Measurements from ENCODE around the gene PRR32.

Gene PRR32

DNA sequence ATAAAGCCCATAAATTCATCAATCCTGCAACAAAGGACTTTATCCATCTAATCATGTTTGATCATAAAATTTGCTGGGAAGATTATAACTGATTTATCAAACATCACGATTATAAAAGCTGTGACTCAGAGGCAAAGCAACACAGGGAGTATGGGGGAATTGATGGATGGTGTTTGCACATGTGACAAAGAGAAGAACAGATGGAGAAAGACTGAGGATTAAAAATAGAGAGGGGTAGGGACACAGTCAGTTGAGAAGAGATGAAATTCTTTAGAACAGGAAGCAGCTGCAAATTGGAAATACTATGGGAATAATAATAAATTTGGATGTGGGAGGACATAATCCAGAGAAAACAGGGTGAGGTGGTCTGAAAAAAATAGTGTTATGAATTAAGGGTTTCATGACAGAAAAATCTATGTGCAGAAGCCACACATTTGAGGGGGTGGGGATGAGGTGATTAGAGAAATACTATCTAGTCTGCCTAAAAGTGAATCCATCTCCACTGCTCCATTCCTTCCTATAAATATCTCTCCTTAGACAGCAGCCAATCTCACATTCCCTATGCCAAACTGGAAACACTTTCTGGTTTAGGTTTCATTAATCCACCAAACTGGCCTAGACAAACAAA is 6.2 kb downstream of the PRR32 start:
- no peak overlapping the region for H4K91ac ChIP-seq (ENCODE audit: low read length)
- no peak overlapping the region for H3K27ac ChIP-seq (ENCODE audit: low read length, poor library complexity, severe bottlenecking)
- no peak overlapping the region for H2BK15ac ChIP-seq (ENCODE audit: low read depth, poor library complexity, severe bottlenecking)
- no peak overlapping the region for H3K23ac ChIP-seq (ENCODE audit: low read length in 2 of 2)
- H3K4me2 ChIP-seq (ENCODE audit: low read length, poor library complexity, severe bottlenecking) = no peak overlapping the region
- H3K27me3 ChIP-seq (ENCODE audit: control insufficient read depth in 1 of 2, insufficient read depth in 1 of 2, low read length in 2 of 2) = no peaks in the 10 kb centered on the region
- no peak overlapping the region for H3K4ac ChIP-seq (ENCODE audit: low read depth in 1 of 2, low read length in 2 of 2)
- H3K14ac ChIP-seq (ENCODE audit: low read length in 2 of 2) = no peak overlapping the region
- H2AFZ ChIP-seq (ENCODE audit: low read depth, low read length) = no peak overlapping the region
- 85% methylated on average over 1 of the region's 1 CpG for WGBS
- no peak overlapping the region for H2BK120ac ChIP-seq (ENCODE audit: low read depth, low read length)
- no peak overlapping the region for H3K4me3 ChIP-seq (ENCODE audit: insufficient read depth in 1 of 2, low read depth in 1 of 2, low read length in 2 of 2)
- H3K4me1 ChIP-seq (ENCODE audit: control insufficient read depth, insufficient read depth, low read depth, low read length) = no peaks in the 10 kb centered on the region
- H2AK5ac ChIP-seq (ENCODE audit: low read length, severe bottlenecking) = no peak overlapping the region
- no peak overlapping the region for H2BK5ac ChIP-seq (ENCODE audit: low read depth, low read length, poor library complexity, severe bottlenecking)
- H3K9me3 ChIP-seq (ENCODE audit: control insufficient read depth, low read length) = no peaks in the 10 kb centered on the region
- no peak overlapping the region for H2BK12ac ChIP-seq (ENCODE audit: low read length in 2 of 2)
- H3K18ac ChIP-seq (ENCODE audit: low read depth in 1 of 2, low read length in 2 of 2) = no peak overlapping the region
- no peaks in the 10 kb centered on the region for H3K79me1 ChIP-seq (replicated peaks; ENCODE audit: low read length, poor library complexity, severe bottlenecking)
- H3K36me3 ChIP-seq (ENCODE audit: control insufficient read depth in 1 of 2, insufficient read depth in 2 of 2, low read depth in 1 of 2, low read length in 2 of 2) = no peaks in the 10 kb centered on the region
- no peak for DNase-seq
- H4K8ac ChIP-seq (ENCODE audit: low read length) = no peak overlapping the region
- no peak overlapping the region for H3K9ac ChIP-seq (ENCODE audit: low read length)

DNA sequence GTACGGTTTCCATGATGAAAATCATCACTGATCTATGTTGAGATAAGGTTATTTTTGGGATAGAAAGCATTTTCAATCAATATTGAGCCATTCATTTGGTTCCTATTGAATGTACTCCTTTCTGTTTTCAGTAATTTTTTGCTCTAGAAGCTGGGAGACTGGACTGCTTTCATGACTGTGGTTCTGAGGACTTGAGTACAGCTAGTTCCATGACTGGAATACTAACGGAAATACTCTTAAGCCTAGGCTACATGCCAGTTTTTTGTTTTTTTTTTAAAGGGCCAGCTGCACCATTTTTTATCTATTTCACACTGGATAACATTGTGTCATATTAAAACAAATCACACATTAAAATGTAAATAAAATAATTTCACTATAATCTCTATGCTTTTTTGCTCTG is 16.7 kb downstream of the PRR32 start:
- H2BK120ac ChIP-seq (ENCODE audit: low read depth, low read length) = no peak overlapping the region
- H2BK12ac ChIP-seq (ENCODE audit: low read length in 2 of 2) = no peak overlapping the region
- no peak overlapping the region for H4K8ac ChIP-seq (ENCODE audit: low read length)
- peaks cover 3% of the 10 kb centered on the region for H3K9me3 ChIP-seq (ENCODE audit: control insufficient read depth, low read length)
- no peak overlapping the region for H2BK5ac ChIP-seq (ENCODE audit: low read depth, low read length, poor library complexity, severe bottlenecking)
- H3K79me1 ChIP-seq (replicated peaks; ENCODE audit: low read length, poor library complexity, severe bottlenecking) = no peaks in the 10 kb centered on the region
- H3K27me3 ChIP-seq (ENCODE audit: control insufficient read depth in 1 of 2, insufficient read depth in 1 of 2, low read length in 2 of 2) = no peaks in the 10 kb centered on the region
- no peak overlapping the region for H2AK5ac ChIP-seq (ENCODE audit: low read length, severe bottlenecking)
- no CpG with 5 or more reads among the region's 2 CpGs for WGBS
- H2AFZ ChIP-seq (ENCODE audit: low read depth, low read length) = no peak overlapping the region
- H2BK15ac ChIP-seq (ENCODE audit: low read depth, poor library complexity, severe bottlenecking) = no peak overlapping the region
- no peak overlapping the region for H3K4ac ChIP-seq (ENCODE audit: low read depth in 1 of 2, low read length in 2 of 2)
- no peak overlapping the region for H3K4me3 ChIP-seq (ENCODE audit: insufficient read depth in 1 of 2, low read depth in 1 of 2, low read length in 2 of 2)
- H3K4me2 ChIP-seq (ENCODE audit: low read length, poor library complexity, severe bottlenecking) = no peak overlapping the region
- no peaks in the 10 kb centered on the region for H3K4me1 ChIP-seq (ENCODE audit: control insufficient read depth, insufficient read depth, low read depth, low read length)
- no peaks in the 10 kb centered on the region for H3K36me3 ChIP-seq (ENCODE audit: control insufficient read depth in 1 of 2, insufficient read depth in 2 of 2, low read depth in 1 of 2, low read length in 2 of 2)
- no peak overlapping the region for H3K27ac ChIP-seq (ENCODE audit: low read length, poor library complexity, severe bottlenecking)
- no peak overlapping the region for H4K91ac ChIP-seq (ENCODE audit: low read length)
- no peak overlapping the region for H3K9ac ChIP-seq (ENCODE audit: low read length)
- no peak overlapping the region for H3K23ac ChIP-seq (ENCODE audit: low read length in 2 of 2)
- no peak overlapping the region for H3K14ac ChIP-seq (ENCODE audit: low read length in 2 of 2)
- DNase-seq = no peak
- no peak overlapping the region for H3K18ac ChIP-seq (ENCODE audit: low read depth in 1 of 2, low read length in 2 of 2)

DNA sequence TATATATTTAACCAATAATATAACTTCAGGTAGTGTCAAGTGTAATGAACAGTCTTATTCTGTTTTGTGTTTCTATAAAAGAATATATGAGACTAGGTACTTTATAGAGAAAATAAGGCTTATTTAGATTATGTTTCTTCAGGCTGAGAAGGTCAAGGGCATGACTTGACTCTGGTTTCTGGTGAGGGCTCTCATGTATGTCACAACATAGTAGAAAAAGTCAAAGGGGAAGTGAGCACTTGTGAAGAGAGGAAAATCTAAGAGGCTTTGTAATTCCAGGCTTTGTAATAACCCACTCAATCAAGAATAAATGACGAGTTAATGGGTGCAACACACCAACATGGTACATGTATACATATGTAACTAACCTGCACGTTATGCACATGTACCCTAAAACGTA is 27.6 kb downstream of the PRR32 start:
- no peak overlapping the region for H3K14ac ChIP-seq (ENCODE audit: low read length in 2 of 2)
- H2BK120ac ChIP-seq (ENCODE audit: low read depth, low read length) = no peak overlapping the region
- no peak overlapping the region for H2BK15ac ChIP-seq (ENCODE audit: low read depth, poor library complexity, severe bottlenecking)
- H3K9ac ChIP-seq (ENCODE audit: low read length) = no peak overlapping the region
- H3K36me3 ChIP-seq (ENCODE audit: control insufficient read depth in 1 of 2, insufficient read depth in 2 of 2, low read depth in 1 of 2, low read length in 2 of 2) = no peaks in the 10 kb centered on the region
- peaks cover 4% of the 10 kb centered on the region for H3K9me3 ChIP-seq (ENCODE audit: control insufficient read depth, low read length)
- H3K18ac ChIP-seq (ENCODE audit: low read depth in 1 of 2, low read length in 2 of 2) = no peak overlapping the region
- no peaks in the 10 kb centered on the region for H3K4me1 ChIP-seq (ENCODE audit: control insufficient read depth, insufficient read depth, low read depth, low read length)
- no peak overlapping the region for H2AK5ac ChIP-seq (ENCODE audit: low read length, severe bottlenecking)
- no CpG with 5 or more reads among the region's 3 CpGs for WGBS
- H4K8ac ChIP-seq (ENCODE audit: low read length) = no peak overlapping the region
- no peaks in the 10 kb centered on the region for H3K27me3 ChIP-seq (ENCODE audit: control insufficient read depth in 1 of 2, insufficient read depth in 1 of 2, low read length in 2 of 2)
- H4K91ac ChIP-seq (ENCODE audit: low read length) = no peak overlapping the region
- H3K4ac ChIP-seq (ENCODE audit: low read depth in 1 of 2, low read length in 2 of 2) = no peak overlapping the region
- DNase-seq = no peak
- no peak overlapping the region for H3K27ac ChIP-seq (ENCODE audit: low read length, poor library complexity, severe bottlenecking)
- H2BK5ac ChIP-seq (ENCODE audit: low read depth, low read length, poor library complexity, severe bottlenecking) = no peak overlapping the region
- H3K4me3 ChIP-seq (ENCODE audit: insufficient read depth in 1 of 2, low read depth in 1 of 2, low read length in 2 of 2) = no peak overlapping the region
- no peak overlapping the region for H2AFZ ChIP-seq (ENCODE audit: low read depth, low read length)
- H2BK12ac ChIP-seq (ENCODE audit: low read length in 2 of 2) = no peak overlapping the region
- no peaks in the 10 kb centered on the region for H3K79me1 ChIP-seq (replicated peaks; ENCODE audit: low read length, poor library complexity, severe bottlenecking)
- no peak overlapping the region for H3K4me2 ChIP-seq (ENCODE audit: low read length, poor library complexity, severe bottlenecking)
- no peak overlapping the region for H3K23ac ChIP-seq (ENCODE audit: low read length in 2 of 2)

DNA sequence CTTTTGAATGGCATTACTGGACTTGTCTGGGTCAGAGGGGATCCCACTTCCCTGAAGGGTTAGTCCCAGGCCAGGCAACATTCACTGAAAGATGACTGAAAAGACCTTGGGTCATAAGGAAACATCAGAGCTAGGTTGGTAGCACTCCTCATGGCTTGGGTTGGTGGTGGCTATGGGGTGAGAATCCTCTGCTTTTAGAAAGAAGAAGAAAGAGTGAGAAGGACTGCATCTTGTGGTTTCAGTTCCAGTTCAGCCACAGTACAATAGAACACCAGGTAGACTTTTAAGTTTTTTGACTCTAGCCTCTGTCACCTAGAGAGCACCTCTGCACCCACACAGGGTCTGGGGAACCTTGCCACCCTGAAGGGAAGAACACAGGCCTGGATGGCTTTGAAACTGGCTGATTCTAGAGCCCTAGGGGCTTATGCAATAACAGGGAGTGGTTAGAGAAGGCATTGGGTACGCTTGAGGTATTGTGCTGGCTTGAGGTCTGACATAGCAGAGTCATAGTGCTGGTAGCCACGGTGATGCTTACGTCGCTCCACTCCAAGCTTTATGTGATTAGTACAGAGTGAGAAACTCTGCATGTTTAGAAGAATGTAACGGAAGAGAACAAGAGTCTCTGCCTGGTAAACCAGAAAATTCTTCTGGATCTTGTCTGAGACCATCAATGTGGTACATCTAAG is 36.5 kb downstream of the PRR32 start:
- no peak for DNase-seq
- H4K91ac ChIP-seq (ENCODE audit: low read length) = no peak overlapping the region
- H2AFZ ChIP-seq (ENCODE audit: low read depth, low read length) = no peak overlapping the region
- H3K9me3 ChIP-seq (ENCODE audit: control insufficient read depth, low read length) = peaks cover 8% of the 10 kb centered on the region
- no peak overlapping the region for H3K27ac ChIP-seq (ENCODE audit: low read length, poor library complexity, severe bottlenecking)
- no peaks in the 10 kb centered on the region for H3K36me3 ChIP-seq (ENCODE audit: control insufficient read depth in 1 of 2, insufficient read depth in 2 of 2, low read depth in 1 of 2, low read length in 2 of 2)
- no peak overlapping the region for H2AK5ac ChIP-seq (ENCODE audit: low read length, severe bottlenecking)
- no peak overlapping the region for H4K8ac ChIP-seq (ENCODE audit: low read length)
- H3K4ac ChIP-seq (ENCODE audit: low read depth in 1 of 2, low read length in 2 of 2) = no peak overlapping the region
- WGBS = 65% methylated on average over 2 of the region's 5 CpGs
- no peak overlapping the region for H3K14ac ChIP-seq (ENCODE audit: low read length in 2 of 2)
- H3K27me3 ChIP-seq (ENCODE audit: control insufficient read depth in 1 of 2, insufficient read depth in 1 of 2, low read length in 2 of 2) = no peaks in the 10 kb centered on the region
- no peak overlapping the region for H3K18ac ChIP-seq (ENCODE audit: low read depth in 1 of 2, low read length in 2 of 2)
- no peak overlapping the region for H2BK5ac ChIP-seq (ENCODE audit: low read depth, low read length, poor library complexity, severe bottlenecking)
- H2BK15ac ChIP-seq (ENCODE audit: low read depth, poor library complexity, severe bottlenecking) = no peak overlapping the region
- H3K9ac ChIP-seq (ENCODE audit: low read length) = no peak overlapping the region
- no peaks in the 10 kb centered on the region for H3K4me1 ChIP-seq (ENCODE audit: control insufficient read depth, insufficient read depth, low read depth, low read length)
- H3K23ac ChIP-seq (ENCODE audit: low read length in 2 of 2) = no peak overlapping the region
- no peak overlapping the region for H2BK12ac ChIP-seq (ENCODE audit: low read length in 2 of 2)
- H3K79me1 ChIP-seq (replicated peaks; ENCODE audit: low read length, poor library complexity, severe bottlenecking) = no peaks in the 10 kb centered on the region
- H2BK120ac ChIP-seq (ENCODE audit: low read depth, low read length) = no peak overlapping the region
- no peak overlapping the region for H3K4me3 ChIP-seq (ENCODE audit: insufficient read depth in 1 of 2, low read depth in 1 of 2, low read length in 2 of 2)
- H3K4me2 ChIP-seq (ENCODE audit: low read length, poor library complexity, severe bottlenecking) = no peak overlapping the region
